HG02981 (cell line): Measurements from ENCODE around the gene P3H3.
"Not testable (repeated sequence)": the region's sequence is repeated elsewhere in the genome, so short reads cannot be mapped to it uniquely, and the experiment has no call there.

Source experiments
- ATAC-seq: cut with Tn5 transposase; IDR thresholded peaks from one replicate; pipeline ENCODE4 v1.9.1; 2021; ENCODE audit warnings: mild to moderate bottlenecking, moderate library complexity; ENCODE audit not compliant: unreplicated experiment

The P3H3 gene

GRCh38 chr12:6884539-6884938 is 56.3 kb downstream of the P3H3 start:
- no peak for ATAC-seq

GRCh38 chr12:6886206-6886999 is 58.2 kb downstream of the P3H3 start:
- ATAC-seq: not testable (repeated sequence)

GRCh38 chr12:6887460-6887859 is 59.3 kb downstream of the P3H3 start:
- no peak for ATAC-seq

GRCh38 chr12:6888360-6888759 is 60.2 kb downstream of the P3H3 start:
- no peak for ATAC-seq

- ATAC-seq: not testable (repeated sequence)
These were observed 60.6 kb downstream of the P3H3 start for GRCh38 chr12:6888794-6889193.
